Suprapubic skin (tissue), 4 donors: Measurements from ENCODE around the gene PARD6G.

Experiments
- EP300 ChIP-seq: sonication (generic); formaldehyde crosslinking; IDR thresholded peaks from one replicate; pipeline ENCODE4 v1.6.1; 2017; ENCODE audit warnings: antibody characterized with exemption
- POLR2A ChIP-seq, 2 donors: fragments of 450-650 bp; IDR thresholded peaks; one replicate each; pipeline ENCODE4 v1.6.1; 2017; ENCODE audit warnings: antibody characterized with exemption in 2 of 2, mild to moderate bottlenecking in 2 of 2, moderate library complexity in 2 of 2
- POLR2AphosphoS5 ChIP-seq, 3 donors: sonication (generic); formaldehyde crosslinking; IDR thresholded peaks; one replicate each; pipeline ENCODE4 v1.6.1; 2017; ENCODE audit warnings: antibody characterized with exemption in 3 of 3
- TF ChIP-seq, protein P1 (sequence below), 2 donors: fragments of 200-600 bp in 1 of 2; fragments of 450-650 bp in 1 of 2; sonication (generic) in 1 of 2; IDR thresholded peaks; one replicate each; pipeline ENCODE4 v1.5.1; 2016 to 2019; ENCODE audit warnings: antibody characterized with exemption in 2 of 2, mild to moderate bottlenecking in 1 of 2, moderate library complexity in 1 of 2

DNA sequence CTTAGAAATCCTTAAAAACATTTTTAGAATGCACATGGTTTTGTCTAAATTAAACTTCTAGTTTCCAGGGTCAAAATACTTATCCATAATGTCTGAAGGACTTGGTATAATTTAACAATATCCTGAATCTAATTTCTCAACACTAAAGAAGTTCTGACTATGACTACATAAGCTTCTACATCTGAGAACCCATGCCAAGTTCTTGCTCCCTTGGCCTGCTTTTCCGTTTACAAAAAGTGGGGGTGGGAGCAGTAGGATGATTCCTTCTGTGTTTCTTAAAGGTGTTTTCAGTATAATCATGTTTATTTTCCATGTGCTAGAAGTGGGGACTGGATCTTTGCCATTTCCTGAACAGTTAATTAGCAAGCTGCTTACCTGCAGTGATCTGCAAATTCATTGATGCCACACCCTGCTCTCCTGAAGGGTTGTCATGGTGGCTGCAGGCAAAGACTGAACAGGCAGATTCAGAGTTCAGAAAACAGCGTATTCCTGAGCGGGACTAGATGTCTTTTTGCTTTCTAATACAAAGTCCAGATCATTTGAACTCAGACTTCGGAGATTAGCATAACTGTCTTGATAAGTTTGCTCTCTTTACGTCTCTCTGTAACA is 102.0 kb downstream of the PARD6G start:
- TF ChIP-seq, protein P1, sequence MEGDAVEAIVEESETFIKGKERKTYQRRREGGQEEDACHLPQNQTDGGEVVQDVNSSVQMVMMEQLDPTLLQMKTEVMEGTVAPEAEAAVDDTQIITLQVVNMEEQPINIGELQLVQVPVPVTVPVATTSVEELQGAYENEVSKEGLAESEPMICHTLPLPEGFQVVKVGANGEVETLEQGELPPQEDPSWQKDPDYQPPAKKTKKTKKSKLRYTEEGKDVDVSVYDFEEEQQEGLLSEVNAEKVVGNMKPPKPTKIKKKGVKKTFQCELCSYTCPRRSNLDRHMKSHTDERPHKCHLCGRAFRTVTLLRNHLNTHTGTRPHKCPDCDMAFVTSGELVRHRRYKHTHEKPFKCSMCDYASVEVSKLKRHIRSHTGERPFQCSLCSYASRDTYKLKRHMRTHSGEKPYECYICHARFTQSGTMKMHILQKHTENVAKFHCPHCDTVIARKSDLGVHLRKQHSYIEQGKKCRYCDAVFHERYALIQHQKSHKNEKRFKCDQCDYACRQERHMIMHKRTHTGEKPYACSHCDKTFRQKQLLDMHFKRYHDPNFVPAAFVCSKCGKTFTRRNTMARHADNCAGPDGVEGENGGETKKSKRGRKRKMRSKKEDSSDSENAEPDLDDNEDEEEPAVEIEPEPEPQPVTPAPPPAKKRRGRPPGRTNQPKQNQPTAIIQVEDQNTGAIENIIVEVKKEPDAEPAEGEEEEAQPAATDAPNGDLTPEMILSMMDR (IDR thresholded peaks at IDR 0.05) = no peak
- TF ChIP-seq POLR2AphosphoS5 (IDR thresholded peaks at IDR 0.05) (no peak), POLR2A (IDR thresholded peaks at IDR 0.05) (no peak), EP300 (no peak)
